ENCODE measurements around the gene GPR162.
"Not testable (repeated sequence)": the region's sequence is repeated elsewhere in the genome, so short reads cannot be mapped to it uniquely, and the experiment has no call there.

The GPR162 gene

GRCh38 chr12:6861391-6861790 lies 39.8 kb downstream of the GPR162 start:
- FAIRE-seq: no peak

- FAIRE-seq: no peak
Observed at GRCh38 chr12:6863033-6863432, 41.4 kb downstream of the GPR162 start.

GRCh38 chr12:6863586-6864321 lies 42.1 kb downstream of the GPR162 start:
- FAIRE-seq: no peak

DNA sequence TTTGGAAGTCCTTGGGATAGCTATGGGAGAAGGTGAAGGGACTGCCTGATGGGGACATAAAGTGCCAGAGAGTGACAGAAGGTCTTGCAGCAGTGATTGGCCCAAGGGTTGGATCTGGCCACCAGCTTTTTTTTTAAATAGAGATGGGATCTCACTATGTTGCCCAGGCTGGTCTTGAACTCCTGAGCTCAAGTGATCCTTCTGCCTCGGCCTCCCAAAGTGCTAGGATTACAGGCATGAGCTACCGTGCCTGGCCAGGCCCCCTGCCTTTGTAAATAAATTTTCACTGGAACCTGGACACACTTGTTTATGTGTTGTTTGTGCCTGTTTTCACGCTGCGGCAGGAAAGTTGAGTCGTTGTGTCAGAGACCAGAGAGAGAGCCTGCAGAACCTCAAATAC lies 43.7 kb downstream of the GPR162 start:
- FAIRE-seq: not testable (repeated sequence)

DNA sequence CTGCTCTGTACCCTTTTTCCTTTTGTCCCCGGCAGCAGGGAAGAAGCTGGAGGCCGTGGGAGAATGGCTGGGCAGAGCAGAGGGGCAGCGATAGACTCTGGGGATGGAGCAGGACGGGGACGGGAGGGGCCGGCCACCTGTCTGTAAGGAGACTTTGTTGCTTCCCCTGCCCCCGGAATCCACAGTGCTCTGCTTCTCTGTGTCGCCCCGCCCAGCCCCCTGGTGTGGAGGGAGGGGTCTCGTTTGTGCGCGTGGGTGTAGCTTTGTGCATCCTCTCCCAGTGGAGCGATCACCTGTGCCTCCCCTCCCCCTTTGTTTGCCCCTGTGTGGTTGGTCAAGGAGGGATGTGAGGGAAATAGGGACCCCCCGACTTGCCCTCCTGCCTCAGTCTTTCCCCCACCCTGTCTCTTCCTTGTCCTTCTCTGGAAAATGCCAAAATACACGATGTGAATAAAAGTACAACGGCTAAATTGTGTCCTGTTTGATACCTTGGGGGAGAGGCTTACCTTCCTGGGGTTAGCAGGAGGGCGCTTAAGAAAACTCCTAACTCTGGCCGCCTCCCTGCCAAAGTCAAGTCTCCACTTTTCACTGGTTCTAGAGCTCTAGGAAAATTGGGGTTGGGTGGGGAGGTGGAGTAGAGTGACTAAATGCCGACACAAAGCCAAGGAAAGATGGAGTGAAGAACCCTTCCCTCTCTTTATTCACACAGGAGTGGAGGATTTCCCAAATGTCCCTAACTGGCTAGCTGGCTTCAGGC lies 44.7 kb downstream of the GPR162 start:
- no peak for FAIRE-seq

DNA sequence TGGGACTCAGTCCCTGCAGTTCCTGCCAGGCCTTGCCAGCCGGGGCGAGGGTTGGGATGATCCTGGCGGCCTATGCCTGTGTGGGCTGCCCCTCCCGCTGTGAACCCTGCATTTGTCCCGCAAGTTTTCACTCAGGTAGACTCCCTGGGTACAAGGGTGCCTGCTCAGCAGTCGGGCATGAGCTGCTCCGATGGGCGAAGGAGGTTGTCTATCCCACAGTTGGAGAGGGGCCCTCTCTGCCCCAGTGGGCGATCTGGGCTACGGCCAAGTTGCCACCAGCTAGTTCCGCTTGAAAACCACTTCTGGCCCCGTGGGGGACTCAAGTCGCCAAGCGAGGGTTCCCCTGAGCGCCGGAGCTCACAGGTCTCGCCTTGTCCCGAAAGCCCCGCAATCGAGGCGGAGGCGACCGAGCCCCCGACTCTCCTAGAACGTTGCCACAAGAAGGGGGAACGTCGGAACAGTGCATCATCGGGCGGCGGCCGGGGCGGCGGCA lies 45.3 kb downstream of the GPR162 start:
- no peak for FAIRE-seq

DNA sequence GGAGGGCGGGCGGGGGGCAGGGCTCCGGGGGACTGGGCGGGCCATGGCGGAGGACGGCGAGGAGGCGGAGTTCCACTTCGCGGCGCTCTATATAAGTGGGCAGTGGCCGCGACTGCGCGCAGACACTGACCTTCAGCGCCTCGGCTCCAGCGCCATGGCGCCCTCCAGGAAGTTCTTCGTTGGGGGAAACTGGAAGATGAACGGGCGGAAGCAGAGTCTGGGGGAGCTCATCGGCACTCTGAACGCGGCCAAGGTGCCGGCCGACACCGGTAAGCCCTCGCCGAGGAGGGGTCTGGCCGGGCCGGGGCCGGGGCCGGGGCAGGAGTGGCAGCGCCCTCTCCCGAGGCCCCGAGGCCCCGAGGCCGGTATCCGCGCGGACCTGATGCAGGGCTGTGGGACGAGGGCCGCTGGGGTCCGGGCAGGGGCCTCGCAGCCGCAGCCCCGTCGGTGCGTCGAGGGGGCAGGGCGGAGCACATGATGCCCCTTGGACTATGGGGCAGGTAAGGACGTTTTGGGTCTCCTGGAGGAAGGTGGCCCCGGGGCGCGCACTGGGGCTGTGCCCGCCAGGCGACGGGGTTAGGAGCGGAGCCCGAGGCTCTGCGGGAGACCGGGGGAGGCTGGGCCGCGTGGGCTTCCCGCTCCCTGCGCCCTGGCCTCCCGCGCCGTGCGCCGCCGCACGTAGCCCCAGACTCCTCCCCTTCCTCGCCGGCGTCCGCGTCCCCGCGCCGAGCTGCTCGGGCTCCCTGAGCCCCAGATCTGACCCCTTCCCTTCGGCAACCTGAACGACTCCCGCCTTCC lies 46.0 kb downstream of the GPR162 start, which contains the start of gene TPI1:
Gene TPI1, plus strand, starts transcription at position 119 of the 798 bp plus-strand sequence. Its CDS starts 36 bp downstream, at position 155.
- no peak for FAIRE-seq

GRCh38 chr12:6868211-6869048 lies 46.8 kb downstream of the GPR162 start:
- no peak for FAIRE-seq

GRCh38 chr12:6869049-6870021 lies 47.7 kb downstream of the GPR162 start:
- FAIRE-seq: no peak

DNA sequence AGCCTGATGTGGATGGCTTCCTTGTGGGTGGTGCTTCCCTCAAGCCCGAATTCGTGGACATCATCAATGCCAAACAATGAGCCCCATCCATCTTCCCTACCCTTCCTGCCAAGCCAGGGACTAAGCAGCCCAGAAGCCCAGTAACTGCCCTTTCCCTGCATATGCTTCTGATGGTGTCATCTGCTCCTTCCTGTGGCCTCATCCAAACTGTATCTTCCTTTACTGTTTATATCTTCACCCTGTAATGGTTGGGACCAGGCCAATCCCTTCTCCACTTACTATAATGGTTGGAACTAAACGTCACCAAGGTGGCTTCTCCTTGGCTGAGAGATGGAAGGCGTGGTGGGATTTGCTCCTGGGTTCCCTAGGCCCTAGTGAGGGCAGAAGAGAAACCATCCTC lies 48.7 kb downstream of the GPR162 start:
- not testable (repeated sequence) for FAIRE-seq

- FAIRE-seq: no peak
Observed at GRCh38 chr12:6871052-6871957, 49.7 kb downstream of the GPR162 start.

GRCh38 chr12:6872073-6873048 lies 50.7 kb downstream of the GPR162 start:
- FAIRE-seq: no peak

- FAIRE-seq: no peak
Observed at GRCh38 chr12:6873094-6874014, 51.7 kb downstream of the GPR162 start, which contains the start of gene SPSB2. TSS of gene SPSB2 (minus strand) at chr12:6873303. CDS start at chr12:6872901, 402 bp downstream.

DNA sequence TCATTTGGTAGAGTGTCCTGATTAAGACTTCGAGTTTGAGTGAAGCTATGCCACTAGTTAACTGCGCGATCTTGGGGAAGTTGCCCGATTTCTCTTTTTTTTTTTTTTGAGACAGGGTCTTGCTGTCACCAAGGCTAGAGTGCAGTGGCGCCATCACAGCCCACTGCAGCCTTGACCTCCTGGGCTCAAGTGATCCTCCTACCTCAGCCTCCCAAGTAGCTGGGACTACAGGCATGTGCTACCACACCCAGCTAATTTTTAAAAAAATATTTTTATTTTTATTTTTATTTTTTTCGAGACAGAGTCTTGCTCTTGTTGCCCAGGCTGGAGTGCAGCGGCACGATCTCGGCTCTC lies 52.4 kb downstream of the GPR162 start:
- not testable (repeated sequence) for FAIRE-seq
